Measurements from ENCODE around the gene RPGRIP1L.

Gene RPGRIP1L

GRCh38 chr16:53549970-53550690 is 153.5 kb downstream of the RPGRIP1L start:
- DNase-seq (ENCODE audit: low read depth, low spot score): peak; percentile 6
